Thoracic aorta (tissue), 2 donors: ENCODE measurements around the gene CLEC3B. TPM values are rescaled to one million over a fixed set of nuclear protein-coding genes. Genes with fewer than 3 reads are reported as not detected.

Experiments
- ATAC-seq: fragments of 150-250 bp; one replicate; pipeline ENCODE4 v1.8.0; 2017; ENCODE audit warnings: low read depth; ENCODE audit not compliant: insufficient number of reproducible peaks, low FRiP score
- DNase-seq: peaks from one replicate; pipeline ENCODE4 v3.0.0-alpha.2; 2020; ENCODE audit warnings: low spot score
- H3K27ac ChIP-seq, 2 donors: fragments of 200-600 bp; sonication (generic); 1 replicate in 1 of 2; 2 replicates in 1 of 2; pipeline ENCODE4 v1.5.1; 2016; ENCODE audit warnings: mild to moderate bottlenecking in 2 of 2, moderate library complexity in 2 of 2
- H3K27me3 ChIP-seq: fragments of 200-600 bp; sonication (generic); replicated peaks from 2 replicates; pipeline ENCODE4 v1.6.0; 2016; ENCODE audit warnings: mild to moderate bottlenecking; ENCODE audit not compliant: insufficient read depth
- H3K36me3 ChIP-seq: fragments of 200-600 bp; sonication (generic); one replicate; pipeline ENCODE4 v1.5.1; 2016
- H3K4me1 ChIP-seq, 2 donors: fragments of 200-600 bp; sonication (generic); 1 replicate in 1 of 2; 2 replicates in 1 of 2; pipeline versions ENCODE4 v1.5.1 to v1.6.0; 2016; ENCODE audit warnings: low read depth in 2 of 2, mild to moderate bottlenecking in 1 of 2; ENCODE audit not compliant: control insufficient read depth in 1 of 2
- H3K4me3 ChIP-seq: fragments of 200-600 bp; sonication (generic); 2 replicates; pipeline ENCODE4 v1.5.1; 2016; ENCODE audit warnings: mild to moderate bottlenecking
- H3K9me3 ChIP-seq: fragments of 200-600 bp; sonication (generic); 2 replicates; pipeline ENCODE4 v1.5.1; 2016
- total RNA-seq, 2 donors: library from RNA; depleted of rRNA; stranded (reverse); fragments of >200 nt; gene quantifications; one replicate each; pipeline versions ENCODE4 v1.1.0 to v1.2.3, GENCODE V29; 2016
- TF ChIP-seq, protein P1 (sequence below): fragments of 200-600 bp; sonication (generic); IDR thresholded peaks from one replicate; pipeline ENCODE4 v1.5.1; 2019; ENCODE audit warnings: antibody characterized with exemption

Gene CLEC3B, protein sequence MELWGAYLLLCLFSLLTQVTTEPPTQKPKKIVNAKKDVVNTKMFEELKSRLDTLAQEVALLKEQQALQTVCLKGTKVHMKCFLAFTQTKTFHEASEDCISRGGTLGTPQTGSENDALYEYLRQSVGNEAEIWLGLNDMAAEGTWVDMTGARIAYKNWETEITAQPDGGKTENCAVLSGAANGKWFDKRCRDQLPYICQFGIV
- total RNA-seq: 100 to 1,000 TPM in 1 of 2 donors, 10 to 100 TPM in 1; 96.6 to 202 TPM

DNA sequence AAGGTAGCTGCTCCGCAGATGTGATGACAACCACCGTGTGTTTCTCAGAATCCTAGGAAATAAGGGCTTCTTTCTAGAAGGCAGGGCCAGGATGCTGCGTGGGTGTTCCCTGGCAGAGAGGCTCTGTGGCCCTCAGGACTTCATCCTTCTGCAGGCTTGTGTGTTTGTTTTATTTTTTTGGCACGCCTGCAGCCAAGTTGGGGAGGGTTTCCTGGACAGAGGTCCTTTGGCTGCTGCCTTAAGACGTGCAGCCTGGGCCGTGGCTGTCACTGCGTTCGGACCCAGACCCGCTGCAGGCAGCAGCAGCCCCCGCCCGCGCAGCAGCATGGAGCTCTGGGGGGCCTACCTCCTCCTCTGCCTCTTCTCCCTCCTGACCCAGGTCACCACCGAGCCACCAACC is at the start of gene CLEC3B:
Gene CLEC3B, plus strand, starts transcription at position 266 of the 400 bp plus-strand sequence. Its CDS starts 60 bp downstream, at position 326.
- H3K4me3 ChIP-seq: peak within 1 kb of the TSS; percentile 59
- ATAC-seq (peak; percentile 10), DNase-seq (no peak)
- no peaks in the 10 kb centered on the region for H3K9me3 ChIP-seq
- TF ChIP-seq, protein P1, sequence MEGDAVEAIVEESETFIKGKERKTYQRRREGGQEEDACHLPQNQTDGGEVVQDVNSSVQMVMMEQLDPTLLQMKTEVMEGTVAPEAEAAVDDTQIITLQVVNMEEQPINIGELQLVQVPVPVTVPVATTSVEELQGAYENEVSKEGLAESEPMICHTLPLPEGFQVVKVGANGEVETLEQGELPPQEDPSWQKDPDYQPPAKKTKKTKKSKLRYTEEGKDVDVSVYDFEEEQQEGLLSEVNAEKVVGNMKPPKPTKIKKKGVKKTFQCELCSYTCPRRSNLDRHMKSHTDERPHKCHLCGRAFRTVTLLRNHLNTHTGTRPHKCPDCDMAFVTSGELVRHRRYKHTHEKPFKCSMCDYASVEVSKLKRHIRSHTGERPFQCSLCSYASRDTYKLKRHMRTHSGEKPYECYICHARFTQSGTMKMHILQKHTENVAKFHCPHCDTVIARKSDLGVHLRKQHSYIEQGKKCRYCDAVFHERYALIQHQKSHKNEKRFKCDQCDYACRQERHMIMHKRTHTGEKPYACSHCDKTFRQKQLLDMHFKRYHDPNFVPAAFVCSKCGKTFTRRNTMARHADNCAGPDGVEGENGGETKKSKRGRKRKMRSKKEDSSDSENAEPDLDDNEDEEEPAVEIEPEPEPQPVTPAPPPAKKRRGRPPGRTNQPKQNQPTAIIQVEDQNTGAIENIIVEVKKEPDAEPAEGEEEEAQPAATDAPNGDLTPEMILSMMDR: no peak
- H3K27ac ChIP-seq: peak within 1 kb of the TSS; percentile 42 to 48
- H3K36me3 ChIP-seq: no peaks in the 10 kb centered on the region
- H3K27me3 ChIP-seq: no peaks in the 10 kb centered on the region
- H3K4me1 ChIP-seq: peaks cover 27 to 63% of the 10 kb centered on the region in 2 donors

DNA sequence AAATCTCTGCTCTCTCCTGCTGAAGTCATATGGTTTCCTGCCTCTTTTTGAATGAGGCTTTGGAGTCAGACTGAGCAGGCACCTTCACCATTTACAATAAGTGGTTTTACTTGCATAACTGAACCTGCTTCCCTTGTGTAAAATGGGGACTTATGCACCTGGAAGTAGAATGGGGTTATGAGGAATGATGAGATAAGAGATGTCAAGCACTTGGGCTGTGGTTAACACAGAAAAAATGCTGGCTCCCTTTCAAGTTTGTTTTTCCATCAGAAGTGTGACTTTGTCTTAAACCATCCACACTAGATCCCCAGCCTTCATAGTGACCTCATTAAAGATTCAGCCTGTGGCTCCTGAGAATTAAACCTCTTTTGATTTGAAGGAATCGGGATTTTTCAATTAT is 44.9 kb upstream of the CLEC3B start:
- H3K27me3 ChIP-seq: no peaks in the 10 kb centered on the region
- no peaks in the 10 kb centered on the region for H3K9me3 ChIP-seq
- DNase-seq: no peak
- ATAC-seq: no peak
- H3K36me3 ChIP-seq: no peaks in the 10 kb centered on the region
- no peak overlapping the region for H3K27ac ChIP-seq
- H3K4me3 ChIP-seq: no peak overlapping the region
- TF ChIP-seq, protein P1: no peak
- H3K4me1 ChIP-seq: peaks cover 10 to 26% of the 10 kb centered on the region in 2 donors

DNA sequence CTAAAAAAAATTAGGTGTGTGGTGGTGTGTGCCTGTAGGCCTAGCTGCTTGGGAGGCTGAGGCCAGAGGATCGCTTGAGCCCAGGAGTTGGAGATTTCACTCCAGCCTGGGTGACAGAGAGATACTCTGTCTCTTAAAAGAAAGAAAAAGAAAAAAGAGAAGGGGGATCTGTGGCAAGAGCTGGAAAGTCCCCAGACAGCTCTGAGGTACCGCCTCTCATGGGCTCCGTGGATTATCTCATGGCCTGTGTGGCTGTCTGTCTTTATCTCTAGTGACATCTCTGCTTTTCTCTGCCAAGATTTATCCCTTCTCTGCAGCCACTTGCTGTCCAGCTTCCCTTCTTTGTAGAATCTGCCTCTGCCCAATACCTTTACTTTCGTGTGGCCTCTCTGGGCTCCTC is 44.4 kb upstream of the CLEC3B start:
- TF ChIP-seq, protein P1: no peak
- Histone ChIP-seq H3K27ac (no peak overlapping the region), H3K9me3 (no peaks in the 10 kb centered on the region), H3K27me3 (no peaks in the 10 kb centered on the region), H3K36me3 (no peaks in the 10 kb centered on the region), H3K4me3 (no peak overlapping the region), H3K4me1 (peaks cover 10 to 24% of the 10 kb centered on the region in 2 donors)
- no peak for DNase-seq
- no peak for ATAC-seq

DNA sequence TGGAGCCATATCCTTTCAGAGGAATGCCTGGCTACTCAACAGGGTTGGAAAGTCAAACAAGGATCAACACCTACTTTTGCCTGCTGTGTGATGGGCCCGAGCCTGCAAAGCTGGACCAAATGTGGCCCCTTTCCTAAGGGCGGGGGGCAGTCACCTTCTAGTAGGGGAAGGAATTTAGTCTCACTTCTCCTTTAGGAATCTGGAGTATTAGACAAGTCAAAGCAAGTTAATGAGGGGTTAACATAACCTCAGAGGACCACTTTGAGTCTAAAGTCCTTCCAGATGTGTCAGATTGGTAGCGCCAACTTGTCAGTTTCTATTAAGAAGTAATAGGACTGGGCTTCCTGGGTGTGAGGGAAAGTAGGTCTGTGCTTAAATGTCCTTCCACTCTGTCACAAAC is 43.3 kb upstream of the CLEC3B start:
- Histone ChIP-seq H3K4me1 (peaks cover 4 to 13% of the 10 kb centered on the region in 2 donors), H3K4me3 (no peak overlapping the region), H3K9me3 (no peaks in the 10 kb centered on the region), H3K27me3 (no peaks in the 10 kb centered on the region), H3K36me3 (no peaks in the 10 kb centered on the region), H3K27ac (no peak overlapping the region)
- TF ChIP-seq, protein P1: no peak
- ATAC-seq: no peak
- DNase-seq: no peak

DNA sequence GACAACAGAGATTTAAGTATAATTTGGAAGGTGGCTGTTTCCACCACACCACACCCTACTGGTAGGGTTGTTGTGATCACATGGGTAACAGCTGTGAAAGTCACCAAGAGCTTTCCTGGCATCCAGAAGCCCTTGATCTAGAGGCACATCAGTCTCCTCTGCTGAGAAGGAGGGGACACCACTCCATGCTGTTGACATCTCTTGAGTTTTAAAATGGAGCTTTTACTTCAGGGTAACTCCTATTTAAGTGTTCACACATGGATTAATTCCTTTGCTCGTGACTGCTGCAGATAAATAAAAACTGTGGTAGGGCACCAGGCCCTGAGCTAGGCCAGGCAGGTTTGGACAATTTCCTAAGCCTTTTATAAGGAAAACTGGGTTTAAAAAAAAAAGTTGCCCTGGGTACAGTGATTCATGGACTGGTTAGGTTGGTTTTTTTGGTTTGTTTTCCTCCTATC is 42.6 kb upstream of the CLEC3B start:
- ATAC-seq: no peak
- H3K36me3 ChIP-seq: no peaks in the 10 kb centered on the region

More for the DNA sequence above, 42.6 kb upstream of the CLEC3B start:
- no peak for DNase-seq
- Histone ChIP-seq H3K27me3 (no peaks in the 10 kb centered on the region), H3K4me3 (no peak overlapping the region), H3K9me3 (no peaks in the 10 kb centered on the region), H3K4me1 (peaks cover under 1 to 11% of the 10 kb centered on the region in 2 donors), H3K27ac (no peak overlapping the region)
- TF ChIP-seq, protein P1: no peak
